Progenitor cell of endocrine pancreas (in vitro differentiated cells): ENCODE measurements around the gene ATRN. TPM values are rescaled to one million over a fixed set of nuclear protein-coding genes. Genes with fewer than 3 reads are reported as not detected.
"Not testable (repeated sequence)": the region's sequence is repeated elsewhere in the genome, so short reads cannot be mapped to it uniquely, and the experiment has no call there.

ENCODE experiments used
- DNase-seq: peaks from one replicate; pipeline ENCODE4 v3.0.0; 2021; ENCODE audit warnings: low spot score; ENCODE audit not compliant: unreplicated experiment
- H3K27ac Mint-ChIP-seq: 2 replicates; pipeline ENCODE4 v1.8.0; 2021; ENCODE audit warnings: mild to moderate bottlenecking, moderate library complexity, mixed read lengths
- H3K27me3 Mint-ChIP-seq: 2 replicates; pipeline ENCODE4 v1.8.0; 2021; ENCODE audit warnings: mixed read lengths
- H3K36me3 Mint-ChIP-seq: 2 replicates; pipeline ENCODE4 v1.8.0; 2022; ENCODE audit warnings: mixed read lengths; ENCODE audit not compliant: insufficient read depth
- H3K4me1 Mint-ChIP-seq: 2 replicates; pipeline ENCODE4 v1.8.0; 2021; ENCODE audit warnings: low read depth, mixed read lengths
- H3K4me3 Mint-ChIP-seq: 2 replicates; pipeline ENCODE4 v1.8.0; 2021; ENCODE audit warnings: low read depth, mild to moderate bottlenecking, moderate library complexity, mixed read lengths
- H3K9me3 Mint-ChIP-seq: 2 replicates; pipeline ENCODE4 v1.8.0; 2021; ENCODE audit warnings: low read depth, mixed read lengths
- long read RNA-seq: library from polyadenylated mRNA; unstranded; transcript quantifications from one replicate; pipeline ENCODE4 v2.0.0, GENCODE V29; 2020
- total RNA-seq: library from RNA; stranded (reverse); gene quantifications from 2 replicates; pipeline ENCODE4 v1.2.1, GENCODE V29; 2021
- TF ChIP-seq, protein P1 (sequence below): fragments of 200-600 bp; sonication (generic); IDR thresholded peaks from one replicate; pipeline ENCODE4 v1.5.0; 2021; ENCODE audit warnings: antibody characterized with exemption, mild to moderate bottlenecking; ENCODE audit not compliant: unreplicated experiment

ATRN gene
- total RNA-seq = 54.5 and 55.2 TPM in 2 replicates
- long read RNA-seq, partial matches to known transcripts = 5 of 23 reads
- long read RNA-seq, other reads (novel, unspliced or antisense) = 18 of 23 reads

DNA sequence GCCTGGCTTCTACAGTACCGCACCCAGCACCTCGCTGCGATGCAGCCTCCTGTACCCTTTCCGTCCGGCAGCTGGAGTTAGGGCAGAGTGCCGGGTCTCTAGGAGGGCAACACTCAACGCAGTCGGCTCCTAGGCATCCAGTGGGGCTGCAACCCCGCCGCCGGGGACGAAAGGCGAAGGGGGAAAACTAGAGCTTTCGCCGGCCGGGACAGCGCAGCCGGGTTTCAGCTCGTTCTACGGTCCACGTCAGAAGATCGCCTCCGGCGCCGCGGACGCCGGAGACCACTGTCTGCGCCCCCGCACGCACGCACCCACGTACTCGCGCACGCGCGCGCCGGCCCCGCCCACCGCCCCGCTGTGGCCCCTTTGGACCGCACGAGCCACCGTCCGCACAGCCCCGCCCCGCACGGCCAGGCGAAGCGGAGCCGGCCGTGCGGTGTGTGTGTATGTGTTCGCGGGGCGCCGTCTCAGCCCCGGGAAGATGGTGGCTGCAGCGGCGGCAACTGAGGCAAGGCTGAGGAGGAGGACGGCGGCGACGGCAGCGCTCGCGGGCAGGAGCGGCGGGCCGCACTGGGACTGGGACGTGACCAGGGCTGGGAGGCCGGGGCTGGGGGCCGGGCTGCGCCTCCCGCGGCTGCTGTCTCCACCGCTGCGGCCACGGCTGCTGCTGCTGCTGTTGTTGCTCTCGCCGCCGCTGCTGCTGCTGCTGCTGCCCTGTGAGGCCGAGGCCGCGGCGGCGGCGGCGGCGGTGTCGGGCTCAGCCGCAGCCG is at the start of gene ATRN:
ATRN (plus strand) TSS at position 392 of the 770 bp plus-strand sequence; CDS start at position 482, 90 bp downstream.
- peaks cover 11% of the 10 kb centered on the region for H3K27me3 Mint-ChIP-seq

DNA sequence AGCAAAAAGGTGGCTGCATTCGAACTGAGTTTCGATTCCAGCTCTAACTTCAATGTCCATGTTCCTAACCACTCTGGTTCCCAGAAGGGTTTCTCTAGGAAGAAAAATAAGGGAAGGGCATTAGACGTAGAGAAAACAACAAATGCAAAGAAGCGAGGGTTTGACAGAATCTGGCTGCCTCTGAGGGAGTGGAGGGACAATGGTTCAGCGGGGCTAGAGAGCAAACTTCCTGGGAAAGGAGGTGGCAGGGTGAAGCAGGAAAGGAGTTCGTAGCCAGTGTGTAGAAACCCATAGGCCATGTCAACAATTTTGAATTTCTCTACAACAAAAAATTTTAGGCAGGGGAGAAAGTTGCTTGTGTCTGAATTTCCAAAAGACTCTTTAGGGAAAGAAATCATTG is 48.8 kb upstream of the ATRN start:
- H3K27ac Mint-ChIP-seq = no peak overlapping the region

More for the DNA sequence above, at the start of gene ATRN:
- Mint-ChIP-seq H3K4me1 (peaks cover 25% of the 10 kb centered on the region), H3K36me3 (peaks cover 5% of the 10 kb centered on the region), H3K9me3 (no peaks in the 10 kb centered on the region), H3K27ac (peak within 1 kb of the TSS; percentile 94), H3K4me3 (peak within 1 kb of the TSS; percentile 88)
- TF ChIP-seq, protein P1, sequence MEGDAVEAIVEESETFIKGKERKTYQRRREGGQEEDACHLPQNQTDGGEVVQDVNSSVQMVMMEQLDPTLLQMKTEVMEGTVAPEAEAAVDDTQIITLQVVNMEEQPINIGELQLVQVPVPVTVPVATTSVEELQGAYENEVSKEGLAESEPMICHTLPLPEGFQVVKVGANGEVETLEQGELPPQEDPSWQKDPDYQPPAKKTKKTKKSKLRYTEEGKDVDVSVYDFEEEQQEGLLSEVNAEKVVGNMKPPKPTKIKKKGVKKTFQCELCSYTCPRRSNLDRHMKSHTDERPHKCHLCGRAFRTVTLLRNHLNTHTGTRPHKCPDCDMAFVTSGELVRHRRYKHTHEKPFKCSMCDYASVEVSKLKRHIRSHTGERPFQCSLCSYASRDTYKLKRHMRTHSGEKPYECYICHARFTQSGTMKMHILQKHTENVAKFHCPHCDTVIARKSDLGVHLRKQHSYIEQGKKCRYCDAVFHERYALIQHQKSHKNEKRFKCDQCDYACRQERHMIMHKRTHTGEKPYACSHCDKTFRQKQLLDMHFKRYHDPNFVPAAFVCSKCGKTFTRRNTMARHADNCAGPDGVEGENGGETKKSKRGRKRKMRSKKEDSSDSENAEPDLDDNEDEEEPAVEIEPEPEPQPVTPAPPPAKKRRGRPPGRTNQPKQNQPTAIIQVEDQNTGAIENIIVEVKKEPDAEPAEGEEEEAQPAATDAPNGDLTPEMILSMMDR = no peak
- DNase-seq = peak; percentile 82

DNA sequence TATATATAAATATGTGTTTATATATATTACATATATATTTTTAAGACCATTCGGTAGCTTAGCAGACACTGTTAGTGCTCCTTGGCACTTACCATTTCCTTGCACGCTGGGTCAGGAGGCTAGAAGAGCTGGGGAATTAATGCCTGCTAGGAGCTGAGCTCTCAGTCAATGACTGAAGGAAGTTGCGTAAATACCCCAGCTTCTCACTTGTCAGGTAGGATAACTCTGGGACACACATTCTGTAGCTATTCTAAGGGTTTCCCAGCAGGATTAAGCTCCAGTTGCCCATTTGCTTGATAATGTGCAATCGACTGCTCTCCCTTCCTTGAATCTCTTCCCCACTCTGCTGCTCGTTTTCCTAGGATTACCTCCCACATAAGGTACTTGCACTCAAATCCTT is 47.7 kb upstream of the ATRN start:
- H3K27ac Mint-ChIP-seq = no peak overlapping the region
- H3K27me3 Mint-ChIP-seq = no peaks in the 10 kb centered on the region
- H3K4me3 Mint-ChIP-seq = no peak overlapping the region
- TF ChIP-seq, protein P1 = no peak
- no peaks in the 10 kb centered on the region for H3K36me3 Mint-ChIP-seq
- no peak for DNase-seq
- no peaks in the 10 kb centered on the region for H3K4me1 Mint-ChIP-seq
- H3K9me3 Mint-ChIP-seq = no peaks in the 10 kb centered on the region

More for the DNA sequence above, 48.8 kb upstream of the ATRN start:
- H3K36me3 Mint-ChIP-seq = no peaks in the 10 kb centered on the region
- H3K4me3 Mint-ChIP-seq = no peak overlapping the region
- H3K27me3 Mint-ChIP-seq = no peaks in the 10 kb centered on the region
- H3K9me3 Mint-ChIP-seq = no peaks in the 10 kb centered on the region
- H3K4me1 Mint-ChIP-seq = no peaks in the 10 kb centered on the region
- no peak for DNase-seq
- TF ChIP-seq, protein P1 = no peak

DNA sequence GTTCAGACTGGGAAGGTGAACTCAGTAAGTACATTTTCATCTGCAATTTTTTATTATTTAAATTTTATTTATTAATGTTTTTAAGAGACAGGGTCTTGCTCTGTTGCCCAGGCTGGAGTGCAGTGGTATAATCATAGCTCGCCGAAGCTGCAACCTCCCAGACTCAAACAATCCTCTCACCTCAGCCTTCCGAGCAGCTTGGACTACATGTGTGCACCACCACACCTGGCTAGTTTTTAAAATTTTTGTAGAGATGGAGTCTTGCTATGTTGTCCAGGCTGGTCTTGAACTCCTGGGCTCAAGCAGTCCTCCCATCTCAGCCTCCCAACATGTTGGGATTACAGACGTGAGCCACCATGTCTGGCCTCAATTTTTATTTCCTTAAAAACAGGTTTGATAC is 44.1 kb upstream of the ATRN start:
- not testable (repeated sequence) for H3K27me3 Mint-ChIP-seq, H3K4me1 Mint-ChIP-seq, H3K4me3 Mint-ChIP-seq, H3K27ac Mint-ChIP-seq, H3K36me3 Mint-ChIP-seq, H3K9me3 Mint-ChIP-seq, DNase-seq

DNA sequence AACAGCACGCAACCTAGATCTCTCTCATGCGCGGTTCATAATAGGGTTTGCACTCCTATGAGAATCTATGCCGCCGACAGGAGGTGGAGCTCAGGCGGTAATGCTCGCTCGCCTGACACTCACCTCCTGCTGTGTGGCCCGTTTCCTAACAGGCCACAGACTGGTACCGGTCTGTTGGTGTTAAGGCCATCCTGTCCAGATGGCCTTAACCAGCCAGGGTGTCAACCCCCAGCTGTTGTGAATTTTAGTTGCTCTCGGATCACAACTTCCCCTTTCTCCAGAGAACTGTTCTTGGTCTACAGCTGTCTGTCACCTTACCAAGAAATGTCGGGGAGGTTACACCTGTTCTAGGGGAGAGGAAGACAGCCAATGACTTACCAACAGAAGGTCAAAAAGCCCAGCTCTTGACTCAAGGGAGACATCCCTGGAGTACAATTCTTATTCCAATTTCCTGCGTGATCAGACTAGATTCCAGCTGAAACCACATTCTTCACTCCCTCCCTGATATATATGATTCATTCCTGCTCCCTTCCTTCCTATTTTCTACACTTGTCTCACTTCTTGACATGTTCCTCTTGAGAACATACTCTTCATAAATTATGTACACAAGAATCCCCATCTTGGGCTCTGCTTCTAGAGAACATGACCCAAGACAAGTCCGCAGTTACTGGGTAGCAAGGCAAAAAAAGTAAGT is 40.3 kb upstream of the ATRN start:
- Mint-ChIP-seq H3K4me1 (no peaks in the 10 kb centered on the region), H3K9me3 (no peaks in the 10 kb centered on the region), H3K27me3 (no peaks in the 10 kb centered on the region), H3K4me3 (no peak overlapping the region), H3K27ac (no peak overlapping the region), H3K36me3 (no peaks in the 10 kb centered on the region)
- no peak for DNase-seq
- TF ChIP-seq, protein P1 = no peak
